Cardiac fibroblast (primary cell): ENCODE data around the gene ASIP.

Source experiments
- DNase-seq, 2 donors: peaks; one replicate each; pipeline versions ENCODE4 v3.0.0 to v3.0.0-alpha.2; 2010; ENCODE audit warnings: low read depth in 2 of 2
- H3K4me3 ChIP-seq, 2 donors: replicated peaks in 1 of 2; 1 replicate in 1 of 2; 2 replicates in 1 of 2; pipeline ENCODE4 v1.5.1; 2011; ENCODE audit warnings: low read depth in 2 of 2, low read length in 2 of 2, mild to moderate bottlenecking in 2 of 2, moderate library complexity in 1 of 2
- CTCF ChIP-seq: IDR thresholded peaks from one replicate; pipeline ENCODE4 v1.5.1; 2011; ENCODE audit warnings: low read depth, mild to moderate bottlenecking, low read length, inconsistent platforms

The ASIP gene

GRCh38 chr20:34300809-34301586 is 59.8 kb downstream of the ASIP start:
- H3K4me3 ChIP-seq, result no peak overlapping the region
- no peak for TF ChIP-seq CTCF
- no peak for DNase-seq

- no peak for TF ChIP-seq CTCF
- peak overlapping the region; percentile 74 to 88 for H3K4me3 ChIP-seq
- no peak for DNase-seq
Observed at GRCh38 chr20:34301587-34302311, 60.5 kb downstream of the ASIP start.

- TF ChIP-seq CTCF, result peak; percentile 13
- DNase-seq, result peak; percentile 24 to 58
- peak overlapping the region; percentile 74 to 88 for H3K4me3 ChIP-seq
Observed at GRCh38 chr20:34302312-34302722, 61.1 kb downstream of the ASIP start.

GRCh38 chr20:34302723-34303533 is 61.7 kb downstream of the ASIP start, which contains the start of gene AHCY:
Gene AHCY (minus strand): TSS chr20:34303355. CDS start chr20:34303270, 85 bp downstream.
- no peak for TF ChIP-seq CTCF
- DNase-seq, result peak; percentile 97 to 98
- H3K4me3 ChIP-seq, result peak within 1 kb of the TSS; percentile 74 to 88

GRCh38 chr20:34305333-34306230 is 64.4 kb downstream of the ASIP start:
- no peak for TF ChIP-seq CTCF
- DNase-seq, result no peak
- no peak overlapping the region for H3K4me3 ChIP-seq

GRCh38 chr20:34309691-34310090 is 68.5 kb downstream of the ASIP start:
- no peak overlapping the region for H3K4me3 ChIP-seq
- no peak for TF ChIP-seq CTCF
- no peak for DNase-seq
